Nephron progenitor cell (in vitro differentiated cells): ENCODE measurements around the gene RTEL1.

ENCODE experiments used
- DNase-seq: peaks from one replicate; pipeline ENCODE4 v3.0.0; 2021
- H3K27ac Mint-ChIP-seq: 2 replicates; pipeline ENCODE4 v1.8.0; 2021; ENCODE audit warnings: mild to moderate bottlenecking, moderate library complexity, mixed read lengths
- H3K27me3 Mint-ChIP-seq: 2 replicates; pipeline ENCODE4 v1.8.0; 2021; ENCODE audit warnings: mild to moderate bottlenecking, low read depth, mixed read lengths; ENCODE audit not compliant: poor library complexity
- H3K36me3 Mint-ChIP-seq: 2 replicates; pipeline ENCODE4 v1.8.0; 2021; ENCODE audit warnings: low read depth, mixed read lengths
- H3K4me1 Mint-ChIP-seq: 2 replicates; pipeline ENCODE4 v1.8.0; 2021; ENCODE audit warnings: mixed read lengths
- H3K4me3 Mint-ChIP-seq: 2 replicates; pipeline ENCODE4 v1.8.0; 2021; ENCODE audit warnings: mild to moderate bottlenecking, moderate library complexity, mixed read lengths
- H3K9me3 Mint-ChIP-seq: 2 replicates; pipeline ENCODE4 v1.8.0; 2021; ENCODE audit warnings: mild to moderate bottlenecking, moderate library complexity, mixed read lengths
- CTCF ChIP-seq: fragments of 200-600 bp; sonication (generic); IDR thresholded peaks from 2 replicates; pipeline ENCODE4 v1.5.0; 2021; ENCODE audit warnings: antibody characterized with exemption

Gene RTEL1

DNA sequence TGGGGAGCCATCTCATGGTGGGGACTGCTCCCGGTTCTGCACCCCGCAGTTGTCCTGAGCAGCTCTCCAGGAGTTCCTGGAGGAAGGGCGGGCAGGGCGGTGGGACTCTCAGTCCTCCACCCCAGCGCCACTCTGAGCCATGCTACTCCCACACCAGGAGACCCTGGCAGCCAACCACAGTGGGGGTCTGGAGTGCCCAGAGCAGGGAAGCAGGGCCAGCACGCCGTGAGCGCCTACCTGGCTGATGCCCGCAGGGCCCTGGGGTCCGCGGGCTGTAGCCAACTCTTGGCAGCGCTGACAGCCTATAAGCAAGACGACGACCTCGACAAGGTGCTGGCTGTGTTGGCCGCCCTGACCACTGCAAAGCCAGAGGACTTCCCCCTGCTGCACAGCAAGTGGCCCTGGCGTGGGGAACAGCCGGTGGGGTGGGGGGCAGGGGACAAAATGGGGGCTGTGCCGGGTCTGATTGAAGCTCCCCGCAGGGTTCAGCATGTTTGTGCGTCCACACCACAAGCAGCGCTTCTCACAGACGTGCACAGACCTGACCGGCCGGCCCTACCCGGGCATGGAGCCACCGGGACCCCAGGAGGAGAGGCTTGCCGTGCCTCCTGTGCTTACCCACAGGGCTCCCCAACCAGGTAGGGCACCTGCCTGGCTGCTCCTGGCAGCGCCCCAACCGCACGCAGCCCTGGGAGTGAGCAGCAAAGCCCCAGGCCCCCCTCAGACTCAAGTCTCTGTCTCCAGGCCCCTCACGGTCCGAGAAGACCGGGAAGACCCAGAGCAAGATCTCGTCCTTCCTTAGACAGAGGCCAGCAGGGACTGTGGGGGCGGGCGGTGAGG lies 36.7 kb downstream of the RTEL1 start:
- peaks cover 20% of the 10 kb centered on the region for H3K4me1 Mint-ChIP-seq
- no peak for TF ChIP-seq CTCF
- DNase-seq = no peak
- no peak overlapping the region for H3K27ac Mint-ChIP-seq
- peaks cover 3% of the 10 kb centered on the region for H3K9me3 Mint-ChIP-seq
- peaks cover 5% of the 10 kb centered on the region for H3K36me3 Mint-ChIP-seq
- H3K4me3 Mint-ChIP-seq = no peak overlapping the region
- H3K27me3 Mint-ChIP-seq = no peaks in the 10 kb centered on the region

GRCh38 chr20:63695424-63696305 lies 37.6 kb downstream of the RTEL1 start:
- Mint-ChIP-seq H3K9me3 (peaks cover 3% of the 10 kb centered on the region), H3K4me1 (peaks cover 27% of the 10 kb centered on the region), H3K4me3 (no peak overlapping the region), H3K27me3 (no peaks in the 10 kb centered on the region), H3K36me3 (peaks cover 5% of the 10 kb centered on the region), H3K27ac (no peak overlapping the region)
- no peak for TF ChIP-seq CTCF
- DNase-seq = no peak

GRCh38 chr20:63696306-63696627 lies 38.2 kb downstream of the RTEL1 start:
- Mint-ChIP-seq H3K27ac (no peak overlapping the region), H3K36me3 (peaks cover 5% of the 10 kb centered on the region), H3K9me3 (peaks cover 3% of the 10 kb centered on the region), H3K27me3 (no peaks in the 10 kb centered on the region), H3K4me1 (peaks cover 26% of the 10 kb centered on the region), H3K4me3 (no peak overlapping the region)
- DNase-seq = no peak
- TF ChIP-seq CTCF = no peak

- DNase-seq = peak; percentile 32
- Mint-ChIP-seq H3K9me3 (peaks cover 3% of the 10 kb centered on the region), H3K36me3 (peaks cover 5% of the 10 kb centered on the region), H3K4me3 (no peak within 1 kb of the TSS), H3K27ac (no peak within 1 kb of the TSS), H3K4me1 (peaks cover 24% of the 10 kb centered on the region), H3K27me3 (no peaks in the 10 kb centered on the region)
- TF ChIP-seq CTCF = no peak
These were observed 38.7 kb downstream of the RTEL1 start, which contains the start of gene TNFRSF6B for GRCh38 chr20:63696628-63697356. Gene TNFRSF6B (plus strand): TSS chr20:63696652. CDS start chr20:63696768, 116 bp downstream.

DNA sequence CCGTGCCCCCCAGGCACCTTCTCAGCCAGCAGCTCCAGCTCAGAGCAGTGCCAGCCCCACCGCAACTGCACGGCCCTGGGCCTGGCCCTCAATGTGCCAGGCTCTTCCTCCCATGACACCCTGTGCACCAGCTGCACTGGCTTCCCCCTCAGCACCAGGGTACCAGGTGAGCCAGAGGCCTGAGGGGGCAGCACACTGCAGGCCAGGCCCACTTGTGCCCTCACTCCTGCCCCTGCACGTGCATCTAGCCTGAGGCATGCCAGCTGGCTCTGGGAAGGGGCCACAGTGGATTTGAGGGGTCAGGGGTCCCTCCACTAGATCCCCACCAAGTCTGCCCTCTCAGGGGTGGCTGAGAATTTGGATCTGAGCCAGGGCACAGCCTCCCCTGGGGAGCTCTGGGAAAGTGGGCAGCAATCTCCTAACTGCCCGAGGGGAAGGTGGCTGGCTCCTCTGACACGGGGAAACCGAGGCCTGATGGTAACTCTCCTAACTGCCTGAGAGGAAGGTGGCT lies 39.3 kb downstream of the RTEL1 start:
- Mint-ChIP-seq H3K9me3 (peaks cover 3% of the 10 kb centered on the region), H3K27me3 (no peaks in the 10 kb centered on the region), H3K4me3 (no peak overlapping the region), H3K36me3 (peaks cover 5% of the 10 kb centered on the region), H3K27ac (no peak overlapping the region), H3K4me1 (peaks cover 24% of the 10 kb centered on the region)
- no peak for DNase-seq
- no peak for TF ChIP-seq CTCF
